Subcutaneous abdominal adipose tissue (tissue), 5 donors: ENCODE results near the gene ARHGEF3.

Experiments
- H3K27ac ChIP-seq: one replicate; pipeline ENCODE4 v1.7.0; 2013; ENCODE audit warnings: low read depth, mild to moderate bottlenecking, inconsistent platforms, low read length, moderate library complexity
- H3K27me3 ChIP-seq, 5 donors: one replicate each; pipeline ENCODE4 v1.7.0; 2013; ENCODE audit warnings: low read length in 5 of 5, inconsistent platforms in 1 of 5; ENCODE audit not compliant: control insufficient read depth in 5 of 5, insufficient read depth in 4 of 5
- H3K36me3 ChIP-seq, 5 donors: one replicate each; pipeline ENCODE4 v1.7.0; 2013; ENCODE audit warnings: low read length in 5 of 5; ENCODE audit not compliant: control insufficient read depth in 5 of 5, insufficient read depth in 5 of 5
- H3K4me1 ChIP-seq, 5 donors: one replicate each; pipeline ENCODE4 v1.7.0; 2013; ENCODE audit warnings: low read length in 5 of 5, mild to moderate bottlenecking in 3 of 5, moderate library complexity in 1 of 5; ENCODE audit not compliant: control insufficient read depth in 5 of 5, insufficient read depth in 5 of 5
- H3K4me3 ChIP-seq, 5 donors: one replicate each; pipeline ENCODE4 v1.7.0; 2013; ENCODE audit warnings: low read length in 5 of 5, low read depth in 1 of 5
- H3K9ac ChIP-seq, 5 donors: one replicate each; pipeline ENCODE4 v1.7.0; 2013; ENCODE audit warnings: low read length in 5 of 5, mild to moderate bottlenecking in 4 of 5, moderate library complexity in 3 of 5
- H3K9me3 ChIP-seq, 5 donors: one replicate each; pipeline ENCODE4 v1.7.0; 2013; ENCODE audit warnings: low read length in 5 of 5; ENCODE audit not compliant: control insufficient read depth in 5 of 5
- donor health status: healthy.
- donor health status: healthy.
- donor health status: healthy.
- donor health status: healthy.
- donor health status: healthy.

ARHGEF3 gene

GRCh38 chr3:56784448-56785001 lies 17.2 kb downstream of the ARHGEF3 start:
- no peaks in the 10 kb centered on the region for H3K9me3 ChIP-seq
- no peak overlapping the region for H3K9ac ChIP-seq

DNA sequence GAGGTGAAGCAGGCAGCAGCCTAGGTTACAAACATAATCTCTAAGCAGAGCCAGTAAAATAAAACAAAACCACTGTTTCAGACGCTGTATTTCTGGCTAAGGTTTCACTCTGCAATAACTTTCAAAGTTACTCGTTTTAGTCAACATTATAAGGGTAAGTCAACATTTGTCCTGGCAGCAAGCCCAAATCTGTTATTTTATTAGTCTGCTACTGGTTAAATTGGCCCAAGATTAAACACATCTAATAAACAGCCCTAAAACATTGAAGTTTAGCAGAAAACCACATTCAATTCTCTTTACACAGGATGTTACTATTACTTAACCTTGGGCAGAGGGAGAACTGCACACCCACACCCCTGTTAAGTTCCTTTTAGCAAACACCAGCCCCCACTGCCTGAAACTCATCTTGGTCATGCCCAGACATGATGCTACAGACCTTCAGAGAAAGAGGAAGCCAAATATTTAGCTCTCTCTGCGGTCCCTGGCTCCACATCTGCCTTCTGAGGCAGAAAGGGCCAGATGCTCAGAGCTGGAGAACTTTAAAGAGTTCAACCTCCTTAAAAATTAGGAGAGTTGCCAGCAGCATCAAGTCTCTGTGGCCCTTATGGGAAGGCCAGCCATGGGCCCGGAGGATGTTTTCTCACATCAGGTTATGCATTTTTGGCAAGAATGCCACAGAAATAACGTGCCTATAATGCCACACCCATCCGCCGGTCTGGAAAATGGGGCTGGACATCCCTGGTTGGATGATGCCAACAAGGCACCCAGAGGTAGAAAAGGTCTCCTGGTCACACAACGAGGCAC lies 17.9 kb downstream of the ARHGEF3 start:
- Histone ChIP-seq H3K27ac (no peak overlapping the region), H3K36me3 (no peaks in the 10 kb centered on the region), H3K27me3 (no peaks in the 10 kb centered on the region), H3K4me1 (peaks cover 0 to 31% (median 13%) of the 10 kb centered on the region in 5 donors), H3K9me3 (no peaks in the 10 kb centered on the region), H3K9ac (no peak overlapping the region), H3K4me3 (no peak overlapping the region)

More at GRCh38 chr3:56784448-56785001, 17.2 kb downstream of the ARHGEF3 start:
- H3K4me1 ChIP-seq = peaks cover 0 to 31% (median 13%) of the 10 kb centered on the region in 5 donors
- no peaks in the 10 kb centered on the region for H3K36me3 ChIP-seq
- H3K27ac ChIP-seq = no peak overlapping the region
- no peak overlapping the region for H3K4me3 ChIP-seq
- no peaks in the 10 kb centered on the region for H3K27me3 ChIP-seq

GRCh38 chr3:56782906-56783305 lies 18.8 kb downstream of the ARHGEF3 start:
- Histone ChIP-seq H3K9ac (no peak overlapping the region), H3K36me3 (no peaks in the 10 kb centered on the region), H3K27ac (no peak overlapping the region), H3K4me3 (no peak overlapping the region), H3K9me3 (no peaks in the 10 kb centered on the region), H3K27me3 (no peaks in the 10 kb centered on the region), H3K4me1 (peaks cover 0 to 29% (median 14%) of the 10 kb centered on the region in 5 donors)

DNA sequence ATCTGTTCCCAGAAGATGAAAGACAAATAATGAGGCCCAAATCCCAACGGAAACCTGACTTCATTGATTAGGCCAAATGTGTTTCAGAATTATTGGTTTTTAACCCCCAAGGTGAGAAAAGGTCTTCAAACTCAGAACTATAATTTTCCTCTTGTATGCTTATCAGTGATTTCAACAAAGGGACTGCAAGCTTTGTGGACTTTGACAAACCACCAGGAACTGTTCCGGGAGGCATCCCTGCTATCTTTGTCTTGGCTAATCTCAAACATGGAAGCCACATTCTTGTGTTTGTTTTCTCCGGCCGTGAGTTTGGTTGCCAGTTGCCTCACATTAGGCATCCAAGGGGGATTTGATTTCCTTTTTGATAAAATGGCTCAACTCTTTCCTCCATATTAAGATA lies 19.5 kb downstream of the ARHGEF3 start:
- H3K9me3 ChIP-seq = no peaks in the 10 kb centered on the region
- H3K4me1 ChIP-seq = peaks cover 0 to 29% (median 19%) of the 10 kb centered on the region in 5 donors
- no peaks in the 10 kb centered on the region for H3K36me3 ChIP-seq
- H3K4me3 ChIP-seq = no peak overlapping the region
- H3K9ac ChIP-seq = no peak overlapping the region
- no peaks in the 10 kb centered on the region for H3K27me3 ChIP-seq
- H3K27ac ChIP-seq = no peak overlapping the region

DNA sequence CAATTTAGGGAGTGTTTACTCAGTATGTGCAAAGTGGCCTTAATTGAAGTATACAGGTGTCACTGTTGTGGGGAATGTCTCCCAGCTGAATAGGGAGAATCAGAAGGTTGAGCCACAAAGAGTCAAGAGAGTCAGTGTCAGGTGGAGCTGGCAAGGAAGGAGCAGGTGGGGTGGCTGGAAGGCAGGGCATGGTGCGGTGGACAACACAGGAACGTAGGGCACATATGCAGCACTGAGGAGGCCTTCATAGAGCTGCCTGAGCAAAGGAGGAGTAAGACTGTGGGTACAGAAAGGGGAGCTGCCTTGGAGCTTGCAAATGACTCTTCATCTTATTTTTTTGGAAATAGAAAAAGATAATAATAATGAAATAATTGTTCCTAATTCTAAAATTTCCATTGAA lies 20.0 kb downstream of the ARHGEF3 start:
- Histone ChIP-seq H3K36me3 (no peaks in the 10 kb centered on the region), H3K4me1 (peaks cover 0 to 29% (median 19%) of the 10 kb centered on the region in 5 donors), H3K27ac (no peak overlapping the region), H3K27me3 (no peaks in the 10 kb centered on the region), H3K4me3 (no peak overlapping the region), H3K9ac (no peak overlapping the region), H3K9me3 (no peaks in the 10 kb centered on the region)

DNA sequence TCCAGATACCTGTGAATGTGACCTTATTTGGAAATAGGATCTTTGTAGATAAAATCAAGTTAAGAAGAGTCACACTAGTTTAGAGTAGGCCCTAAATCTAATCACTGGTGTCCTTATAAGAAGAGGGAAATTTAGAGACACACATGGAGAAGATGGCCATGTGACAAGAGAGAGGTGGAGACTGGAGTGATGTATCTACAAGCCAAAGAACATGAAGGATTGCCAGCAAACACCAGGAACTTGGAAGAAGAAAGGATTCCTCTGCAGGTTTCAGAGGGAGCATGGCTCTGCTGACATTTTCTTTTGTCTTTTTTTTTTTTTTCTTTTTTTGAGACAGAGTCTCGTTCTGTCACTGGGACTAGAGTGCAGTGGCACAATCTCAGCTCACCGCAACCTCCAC lies 20.8 kb downstream of the ARHGEF3 start:
- Histone ChIP-seq H3K27ac (no peak overlapping the region), H3K4me3 (no peak overlapping the region), H3K9me3 (no peaks in the 10 kb centered on the region), H3K4me1 (peaks cover 0 to 35% (median 24%) of the 10 kb centered on the region in 5 donors), H3K27me3 (no peaks in the 10 kb centered on the region), H3K9ac (no peak overlapping the region), H3K36me3 (no peaks in the 10 kb centered on the region)

GRCh38 chr3:56778893-56779292 lies 22.9 kb downstream of the ARHGEF3 start:
- Histone ChIP-seq H3K4me1 (peaks cover 0 to 31% (median 19%) of the 10 kb centered on the region in 5 donors), H3K36me3 (no peaks in the 10 kb centered on the region), H3K27me3 (no peaks in the 10 kb centered on the region), H3K9me3 (no peaks in the 10 kb centered on the region), H3K4me3 (no peak overlapping the region), H3K27ac (no peak overlapping the region), H3K9ac (no peak overlapping the region)

DNA sequence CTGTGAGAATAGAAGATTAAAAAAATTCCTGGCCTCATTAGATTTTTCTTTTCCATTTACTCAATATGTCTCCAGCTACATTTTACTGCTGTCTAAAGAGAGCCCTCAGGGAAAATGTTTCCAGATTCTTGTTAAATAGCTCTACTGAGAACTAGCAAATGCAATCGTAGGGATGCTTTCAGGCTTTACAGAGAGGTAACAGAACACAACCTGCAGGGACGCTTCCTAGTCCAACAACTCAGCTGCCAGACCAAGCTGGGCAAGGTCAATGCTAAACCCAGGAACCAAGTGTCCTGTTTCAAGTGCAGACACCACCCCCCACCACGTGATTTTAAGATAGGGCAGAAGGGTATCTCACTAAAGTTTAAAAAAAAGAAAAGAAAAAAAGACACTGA lies 25.2 kb downstream of the ARHGEF3 start:
- Histone ChIP-seq H3K4me3 (no peak overlapping the region), H3K36me3 (peaks cover 3 to 17% (median 9%) of the 10 kb centered on the region in 5 donors), H3K27ac (no peak overlapping the region), H3K27me3 (no peaks in the 10 kb centered on the region), H3K9ac (no peak overlapping the region), H3K9me3 (no peaks in the 10 kb centered on the region), H3K4me1 (peaks cover 0 to 19% (median 11%) of the 10 kb centered on the region in 5 donors)

DNA sequence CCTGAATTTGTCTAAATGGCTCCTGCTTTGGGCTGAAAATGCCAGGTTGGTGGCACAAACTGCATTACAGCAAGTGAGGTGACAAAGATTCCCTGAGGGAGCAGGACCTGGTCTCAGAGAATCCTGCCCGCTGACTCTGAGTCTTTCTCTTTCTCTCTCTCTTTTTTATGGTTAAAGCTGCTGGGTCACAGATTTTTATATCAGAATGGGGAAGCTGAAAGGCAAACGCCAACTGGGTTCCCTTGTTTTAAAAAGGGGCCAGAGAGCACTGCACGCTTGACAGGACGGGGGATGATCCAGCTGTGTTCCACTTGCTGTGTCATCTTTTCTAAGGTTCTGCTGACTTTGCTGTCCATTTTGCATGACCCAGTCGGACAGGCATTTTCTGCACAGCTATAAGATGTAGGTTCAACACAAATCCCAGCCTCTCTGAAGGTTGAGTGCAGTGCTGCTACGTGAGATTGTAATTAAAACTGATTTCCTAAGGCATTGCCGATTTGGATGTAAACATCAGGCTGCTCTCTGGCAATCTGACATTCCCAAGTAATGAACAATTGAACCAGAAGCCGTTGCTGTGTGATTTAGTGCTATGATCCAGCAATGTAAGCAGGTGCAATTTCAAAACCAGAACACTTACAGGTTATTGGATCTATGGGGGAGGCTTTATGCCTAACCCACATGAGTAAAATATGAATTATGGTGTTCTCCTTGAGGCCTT lies 25.8 kb downstream of the ARHGEF3 start:
- no peaks in the 10 kb centered on the region for H3K9me3 ChIP-seq
- H3K4me1 ChIP-seq = peaks cover 0 to 19% (median 11%) of the 10 kb centered on the region in 5 donors
- H3K27me3 ChIP-seq = no peaks in the 10 kb centered on the region
- H3K27ac ChIP-seq = no peak overlapping the region
- no peak overlapping the region for H3K4me3 ChIP-seq
- peaks cover 3 to 21% (median 13%) of the 10 kb centered on the region in 5 donors for H3K36me3 ChIP-seq
- H3K9ac ChIP-seq = no peak overlapping the region

DNA sequence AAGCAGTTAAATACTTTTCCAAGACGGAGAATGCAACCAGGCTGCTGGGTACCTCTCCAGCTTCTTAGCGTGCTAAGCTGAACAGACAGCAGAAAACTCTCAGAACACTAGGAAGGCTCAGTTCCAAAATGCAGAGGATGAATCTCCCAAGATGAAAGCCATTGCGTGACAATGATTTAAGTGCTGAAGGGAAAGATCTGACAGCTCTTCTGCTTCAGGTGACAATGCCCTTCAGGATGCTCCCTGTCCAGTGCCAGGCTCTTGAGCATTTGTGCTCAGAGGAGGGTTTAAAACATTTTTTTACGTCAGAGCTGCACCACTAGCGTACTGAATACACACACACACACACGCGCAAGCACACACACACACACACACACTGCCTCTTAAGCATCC lies 26.3 kb downstream of the ARHGEF3 start:
- Histone ChIP-seq H3K27me3 (no peaks in the 10 kb centered on the region), H3K9ac (no peak overlapping the region), H3K4me1 (peaks cover 0 to 19% (median 11%) of the 10 kb centered on the region in 5 donors), H3K36me3 (peaks cover 3 to 21% (median 13%) of the 10 kb centered on the region in 5 donors), H3K4me3 (no peak overlapping the region), H3K9me3 (no peaks in the 10 kb centered on the region), H3K27ac (no peak overlapping the region)
